ENCODE results near the gene MFSD12.
"Not testable (repeated sequence)": the region's sequence is repeated elsewhere in the genome, so short reads cannot be mapped to it uniquely, and the experiment has no call there.

Gene MFSD12

DNA sequence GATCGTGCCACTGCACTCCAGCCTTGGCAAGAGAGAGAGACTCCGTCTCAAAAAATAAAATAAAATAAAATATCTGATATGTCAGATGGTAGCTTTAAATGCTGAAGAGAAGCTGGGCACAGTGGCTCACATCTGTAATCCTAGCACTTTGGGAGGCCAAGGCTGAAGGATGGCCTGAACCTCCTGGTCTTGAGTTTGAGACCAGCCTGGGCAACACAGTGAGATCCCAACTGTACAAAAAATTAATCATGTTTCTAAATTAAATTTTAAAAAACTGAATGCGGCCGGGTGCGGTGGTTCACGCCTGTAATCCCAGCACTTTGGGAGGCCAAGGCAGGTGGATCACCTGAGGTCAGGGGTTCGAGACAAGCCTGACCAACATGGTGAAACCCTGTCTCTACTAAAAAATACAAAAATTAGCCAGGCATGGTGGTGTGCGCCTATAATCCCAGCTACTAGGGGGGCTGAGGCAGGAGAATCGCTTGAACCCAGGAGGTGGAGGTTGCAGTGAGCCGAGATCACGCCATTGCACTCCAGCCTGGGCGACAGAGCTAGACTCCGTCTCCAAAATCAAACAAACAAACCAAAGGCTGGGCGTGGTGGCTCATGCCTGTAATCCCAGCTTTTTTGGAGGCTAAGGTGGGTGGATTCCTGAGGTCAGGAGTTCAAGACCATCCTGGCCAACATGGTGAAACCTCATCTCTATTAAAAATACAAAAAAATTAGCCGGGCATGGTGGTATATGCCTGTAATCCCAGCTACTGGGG, 26.8 kb upstream of the MFSD12 start:
- not testable (repeated sequence) for DNase-seq (ENCODE audit: low read depth)

- not testable (repeated sequence) for DNase-seq (ENCODE audit: low read depth)
These were observed 24.4 kb upstream of the MFSD12 start for GRCh38 chr19:3581792-3582191.

GRCh38 chr19:3580156-3580934, 23.0 kb upstream of the MFSD12 start:
- no peak for DNase-seq (ENCODE audit: low read depth)

DNA sequence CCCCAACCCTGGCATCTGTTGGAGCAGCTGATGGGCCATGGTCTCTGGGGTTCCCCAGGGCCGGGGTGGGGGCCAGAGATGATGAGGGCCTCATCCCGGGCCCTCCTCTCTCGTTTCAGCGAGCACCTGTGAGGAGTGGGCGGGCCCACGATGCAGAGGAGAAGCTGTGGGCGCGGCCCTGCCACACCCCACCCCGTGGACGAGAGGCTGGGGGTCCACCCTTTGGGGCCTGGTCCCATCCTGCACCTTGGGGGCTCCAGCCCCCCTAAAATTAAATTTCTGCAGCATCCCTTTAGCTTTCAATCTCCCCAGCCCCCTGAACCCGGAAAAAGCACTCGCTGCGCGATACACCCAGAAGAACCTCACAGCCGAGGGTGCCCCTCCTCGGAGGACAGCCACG, 21.0 kb upstream of the MFSD12 start:
- DNase-seq (ENCODE audit: low read depth): no peak

DNA sequence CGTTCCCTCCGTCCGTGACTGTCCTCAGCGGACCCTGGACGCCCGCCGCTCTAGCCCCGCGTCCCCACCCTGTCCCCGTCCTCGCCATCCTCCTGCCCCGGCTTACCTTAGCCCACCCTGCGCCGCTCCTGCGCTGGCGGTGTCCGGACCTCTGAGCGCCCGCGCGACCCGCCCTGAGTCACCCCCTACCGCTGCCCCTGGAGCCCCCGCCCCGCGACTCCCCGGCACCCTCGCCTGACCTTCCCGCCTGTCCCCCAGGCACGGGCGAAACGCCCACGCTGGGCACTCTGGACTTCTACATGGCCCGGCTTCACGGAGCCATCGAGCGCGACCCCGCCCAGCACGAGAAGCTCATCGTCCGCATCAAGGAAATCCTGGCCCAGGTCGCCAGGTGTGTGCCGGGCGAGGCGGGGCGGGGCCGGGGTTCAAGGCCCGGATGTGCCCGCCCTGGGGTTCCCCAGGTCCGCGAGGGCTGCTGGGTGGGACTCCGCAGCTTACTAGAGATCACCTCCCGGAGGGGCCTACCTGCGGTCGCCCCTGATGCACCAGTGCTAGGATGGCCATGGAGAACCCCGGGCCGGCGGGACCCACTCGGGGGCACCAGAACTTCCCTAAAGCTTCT, 20.4 kb upstream of the MFSD12 start:
- no peak for DNase-seq (ENCODE audit: low read depth)

DNA sequence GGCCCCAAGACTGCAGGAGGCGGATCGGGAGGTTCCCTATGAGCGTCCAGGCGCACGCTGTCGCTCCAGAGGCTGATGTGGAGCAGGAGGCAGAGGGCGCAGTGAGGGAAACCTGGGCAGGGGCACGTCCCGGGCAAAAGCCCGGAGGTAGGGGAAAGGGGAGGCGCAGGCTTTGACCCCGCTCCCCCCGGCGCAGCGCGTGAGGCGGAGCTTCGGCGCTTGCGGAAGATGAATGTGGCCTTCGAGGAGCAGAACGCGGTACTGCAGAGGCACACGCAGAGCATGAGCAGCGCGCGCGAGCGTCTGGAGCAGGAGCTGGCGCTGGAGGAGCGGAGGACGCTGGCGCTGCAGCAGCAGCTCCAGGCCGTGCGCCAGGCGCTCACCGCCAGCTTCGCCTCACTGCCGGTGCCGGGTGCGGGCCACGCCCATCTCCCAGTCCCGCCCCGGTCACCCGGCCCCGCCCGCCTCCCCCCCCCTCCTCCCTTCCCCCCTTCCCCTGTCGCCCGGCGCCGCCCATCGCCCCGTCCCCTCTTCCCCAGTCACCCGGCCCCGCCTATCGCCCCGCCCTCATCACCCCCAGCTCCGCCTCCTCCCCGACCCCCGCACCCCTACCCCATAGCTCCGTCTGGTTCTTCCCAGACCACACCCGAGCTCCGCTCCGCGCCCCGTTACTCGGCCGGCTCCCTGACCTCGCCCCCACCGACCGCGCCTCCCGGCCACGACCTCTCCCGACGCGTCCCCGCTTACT, 19.5 kb upstream of the MFSD12 start:
- no peak for DNase-seq (ENCODE audit: low read depth)

DNA sequence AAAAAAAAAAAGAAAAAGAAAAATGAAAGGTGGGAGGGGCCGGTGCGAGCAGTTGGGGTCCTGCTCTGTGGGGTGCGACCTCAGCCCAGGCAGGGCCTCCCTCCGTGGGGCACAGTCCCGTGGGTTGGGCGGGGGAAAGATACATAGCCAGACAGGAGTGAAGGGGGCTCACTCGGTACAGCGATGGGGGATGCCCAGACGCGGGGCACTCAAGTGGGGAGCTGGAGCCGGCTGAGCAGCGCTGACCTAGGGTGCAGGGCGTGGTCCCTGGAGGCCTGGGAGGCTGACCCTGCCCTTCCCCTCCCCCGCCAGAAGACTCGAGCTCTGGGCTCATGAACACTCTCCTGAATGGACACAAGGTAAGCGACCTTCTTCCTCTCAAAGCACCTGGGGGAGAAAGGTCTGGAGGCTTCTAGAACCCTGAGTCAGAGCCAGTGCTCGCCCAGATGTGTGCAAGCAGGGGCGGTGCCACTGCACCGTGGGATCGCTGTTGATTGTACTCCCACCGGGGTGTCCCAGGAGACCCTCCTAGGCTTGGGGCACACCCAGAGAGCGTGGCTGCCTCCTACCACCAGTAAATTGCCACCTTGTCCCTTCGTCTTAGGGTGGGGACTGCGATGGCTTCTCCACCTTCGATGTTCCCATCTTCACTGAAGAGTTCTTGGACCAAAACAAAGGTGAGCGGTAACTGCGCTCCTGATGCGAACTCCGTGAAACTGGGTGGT, 18.7 kb upstream of the MFSD12 start:
- no peak for DNase-seq (ENCODE audit: low read depth)

- no peak for DNase-seq (ENCODE audit: low read depth)
These were observed 17.9 kb upstream of the MFSD12 start for GRCh38 chr19:3575260-3575741.

GRCh38 chr19:3573858-3574637, 16.7 kb upstream of the MFSD12 start:
- DNase-seq (ENCODE audit: low read depth): peak; percentile 66

DNA sequence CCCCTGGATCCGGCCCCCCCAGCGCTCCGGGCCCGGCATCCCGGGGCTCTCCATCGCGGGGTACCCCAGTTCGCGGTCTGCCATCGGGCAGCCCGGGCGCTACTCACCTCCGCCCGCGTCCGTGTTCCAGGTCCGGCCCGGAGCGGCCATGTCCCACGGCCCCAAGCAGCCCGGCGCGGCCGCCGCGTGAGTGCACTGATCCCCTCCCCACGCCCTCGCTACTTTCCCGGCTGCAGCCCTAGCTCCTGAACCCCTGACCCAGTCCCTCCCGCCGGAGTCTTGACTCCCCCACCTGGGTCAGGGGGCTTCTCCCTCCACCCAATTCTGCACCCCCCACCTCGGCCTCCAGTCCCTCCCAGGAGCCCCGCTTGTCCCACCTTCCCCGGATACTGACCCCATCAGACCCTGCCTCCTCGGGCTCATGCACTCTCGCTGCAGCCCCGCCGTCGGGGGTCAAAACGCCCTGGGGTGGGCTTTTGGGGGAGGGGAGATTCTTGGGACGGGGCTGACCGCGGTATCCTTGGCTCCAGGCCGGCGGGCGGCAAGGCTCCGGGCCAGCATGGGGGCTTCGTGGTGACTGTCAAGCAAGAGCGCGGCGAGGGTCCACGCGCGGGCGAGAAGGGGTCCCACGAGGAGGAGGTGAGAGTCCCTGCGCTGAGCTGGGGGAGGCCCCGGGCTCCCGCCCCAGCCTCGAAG, 15.9 kb upstream of the MFSD12 start:
- DNase-seq (ENCODE audit: low read depth): no peak

GRCh38 chr19:3572855-3573161, 15.4 kb upstream of the MFSD12 start, which contains the start of gene HMG20B:
TSS of gene HMG20B (plus strand) at chr19:3572944. CDS start at chr19:3573310, 366 bp downstream.
- no peak for DNase-seq (ENCODE audit: low read depth)

GRCh38 chr19:3572132-3572854, 14.9 kb upstream of the MFSD12 start:
- DNase-seq (ENCODE audit: low read depth): peak; percentile 100

DNA sequence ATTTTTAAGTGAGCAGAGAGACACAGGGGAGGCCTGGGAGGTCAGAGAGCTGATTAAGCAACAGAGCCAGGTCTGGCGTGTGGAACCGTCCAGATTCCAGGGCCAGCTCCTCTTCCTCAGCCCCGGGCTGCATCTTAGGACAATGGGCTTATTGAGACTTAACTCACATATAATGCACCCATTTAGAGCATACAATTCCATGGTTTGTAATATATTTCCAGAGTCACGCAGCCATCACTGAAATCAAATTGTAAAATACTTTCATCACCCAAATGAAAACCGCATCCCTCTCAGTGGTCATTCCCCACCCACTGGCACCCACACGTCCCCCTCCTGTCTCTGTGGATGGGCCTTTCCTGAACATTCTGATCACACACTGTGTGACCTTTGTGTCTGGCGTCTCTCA, 13.2 kb upstream of the MFSD12 start:
- DNase-seq (ENCODE audit: low read depth): no peak

DNA sequence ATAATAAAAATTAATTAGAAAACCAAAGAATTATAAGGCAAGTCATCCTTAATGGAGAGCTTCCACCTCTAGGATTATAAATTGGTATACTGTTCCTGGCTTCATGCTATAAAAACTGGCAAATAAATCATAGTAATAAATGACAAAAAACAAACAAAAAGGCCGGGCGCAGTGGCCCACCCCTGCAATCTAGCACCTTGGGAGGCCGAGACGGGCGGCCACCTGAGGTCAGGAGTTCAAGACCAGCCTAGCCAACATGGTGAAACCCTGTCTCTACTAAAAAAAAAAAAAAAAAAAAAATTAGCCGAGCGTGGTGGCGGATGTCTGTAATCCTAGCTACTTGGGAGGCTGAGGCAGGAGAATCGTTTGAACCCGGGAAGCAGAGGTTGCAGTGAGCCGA, 12.7 kb upstream of the MFSD12 start:
- DNase-seq (ENCODE audit: low read depth): not testable (repeated sequence)

- DNase-seq (ENCODE audit: low read depth): no peak
These were observed 7.8 kb upstream of the MFSD12 start for GRCh38 chr19:3565139-3565538.

- no peak for DNase-seq (ENCODE audit: low read depth)
These were observed 6.5 kb upstream of the MFSD12 start for GRCh38 chr19:3563709-3564524.

- peak; percentile 65 for DNase-seq (ENCODE audit: low read depth)
These were observed 367 bp downstream of the MFSD12 start for GRCh38 chr19:3556978-3557460.

DNA sequence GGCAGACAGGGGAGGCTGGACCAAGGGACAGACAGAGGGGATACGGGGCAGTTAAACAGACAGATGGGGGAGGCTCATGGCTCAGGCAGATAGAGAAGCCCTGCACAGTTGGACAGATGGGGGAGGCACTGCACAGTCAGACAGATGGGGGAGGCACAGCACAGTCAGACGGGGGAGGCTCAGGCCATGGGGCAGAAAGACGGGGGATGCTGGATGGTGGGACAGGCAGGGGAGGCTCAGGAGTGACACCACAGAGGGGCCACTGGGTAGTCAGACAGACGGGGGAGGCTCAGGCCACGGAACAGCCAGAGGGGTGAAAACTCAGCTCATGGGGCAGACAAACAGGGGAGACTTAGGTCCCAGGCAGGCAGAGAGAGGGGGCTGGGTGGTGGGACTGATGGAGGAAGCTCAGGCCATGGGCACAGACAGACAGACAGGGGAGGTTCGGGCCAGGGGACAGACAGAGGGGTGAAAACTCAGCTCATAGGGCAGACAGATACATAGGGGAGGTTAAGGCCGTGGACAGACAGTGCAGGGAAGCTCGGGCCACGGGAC, 886 bp downstream of the MFSD12 start:
- no peak for DNase-seq (ENCODE audit: low read depth)
